Measurements from ENCODE around the gene FHL2. TPM values are rescaled to one million over a fixed set of nuclear protein-coding genes. Genes with fewer than 3 reads are reported as not detected.
A peak's percentile ranks its signal among the peaks of the same experiment; 100 is the strongest.

Gene FHL2
- 100 to 1,000 TPM in 1 of 2 donors, 10 to 100 TPM in 1; 77.6 to 107 TPM for total RNA-seq

- peaks cover 8 to 27% of the 10 kb centered on the region in 2 donors for H3K4me1 ChIP-seq (ENCODE audit: control insufficient read depth in 1 of 2, low read depth in 2 of 2)
- H3K27me3 ChIP-seq (replicated peaks; ENCODE audit: insufficient read depth): no peaks in the 10 kb centered on the region
- peak; percentile 59 for TF ChIP-seq CTCF (IDR thresholded peaks at IDR 0.05)
- peak within 1 kb of the TSS; percentile 99 for H3K4me3 ChIP-seq
- DNase-seq (ENCODE audit: low spot score) (no peak), ATAC-seq (ENCODE audit: insufficient number of reproducible peaks, low FRiP score, low read depth) (peak; percentile 87)
- no peaks in the 10 kb centered on the region for H3K36me3 ChIP-seq
- H3K9me3 ChIP-seq: no peaks in the 10 kb centered on the region
- H3K27ac ChIP-seq: peak within 1 kb of the TSS; percentile 48 to 83
Measured at GRCh38 chr2:105398336-105399206, at the start of gene FHL2. Gene FHL2, minus strand, starts transcription at chr2:105399051. Its CDS starts 12,535 bp downstream, at chr2:105386516.

GRCh38 chr2:105447476-105447875 lies 48.6 kb upstream of the FHL2 start:
- H3K36me3 ChIP-seq: no peaks in the 10 kb centered on the region
- H3K4me3 ChIP-seq: no peak overlapping the region
- no peaks in the 10 kb centered on the region for H3K9me3 ChIP-seq
- no peak for ATAC-seq (ENCODE audit: insufficient number of reproducible peaks, low FRiP score, low read depth)
- no peak for TF ChIP-seq CTCF (IDR thresholded peaks at IDR 0.05)
- no peaks in the 10 kb centered on the region for H3K27me3 ChIP-seq (replicated peaks; ENCODE audit: insufficient read depth)
- H3K27ac ChIP-seq: no peak overlapping the region
- DNase-seq (ENCODE audit: low spot score): no peak
- H3K4me1 ChIP-seq (ENCODE audit: control insufficient read depth in 1 of 2, low read depth in 2 of 2): no peaks in the 10 kb centered on the region

GRCh38 chr2:105446501-105446900 lies 47.6 kb upstream of the FHL2 start:
- no peaks in the 10 kb centered on the region for H3K9me3 ChIP-seq
- DNase-seq (ENCODE audit: low spot score) (no peak), ATAC-seq (ENCODE audit: insufficient number of reproducible peaks, low FRiP score, low read depth) (no peak)
- H3K27me3 ChIP-seq (replicated peaks; ENCODE audit: insufficient read depth): no peaks in the 10 kb centered on the region
- H3K4me3 ChIP-seq: no peak overlapping the region
- TF ChIP-seq CTCF (IDR thresholded peaks at IDR 0.05): no peak
- H3K27ac ChIP-seq: no peak overlapping the region
- H3K36me3 ChIP-seq: no peaks in the 10 kb centered on the region
- no peaks in the 10 kb centered on the region for H3K4me1 ChIP-seq (ENCODE audit: control insufficient read depth in 1 of 2, low read depth in 2 of 2)

GRCh38 chr2:105445976-105446375 lies 47.1 kb upstream of the FHL2 start:
- ATAC-seq (ENCODE audit: insufficient number of reproducible peaks, low FRiP score, low read depth): no peak
- TF ChIP-seq CTCF (IDR thresholded peaks at IDR 0.05): no peak
- DNase-seq (ENCODE audit: low spot score): no peak
- H3K27ac ChIP-seq: no peak overlapping the region
- H3K4me1 ChIP-seq (ENCODE audit: control insufficient read depth in 1 of 2, low read depth in 2 of 2): no peaks in the 10 kb centered on the region
- no peak overlapping the region for H3K4me3 ChIP-seq
- no peaks in the 10 kb centered on the region for H3K9me3 ChIP-seq
- H3K27me3 ChIP-seq (replicated peaks; ENCODE audit: insufficient read depth): no peaks in the 10 kb centered on the region
- H3K36me3 ChIP-seq: no peaks in the 10 kb centered on the region

GRCh38 chr2:105445498-105445897 lies 46.6 kb upstream of the FHL2 start:
- no peaks in the 10 kb centered on the region for H3K4me1 ChIP-seq (ENCODE audit: control insufficient read depth in 1 of 2, low read depth in 2 of 2)
- no peak for TF ChIP-seq CTCF (IDR thresholded peaks at IDR 0.05)
- no peaks in the 10 kb centered on the region for H3K36me3 ChIP-seq
- no peak overlapping the region for H3K4me3 ChIP-seq
- DNase-seq (ENCODE audit: low spot score) (no peak), ATAC-seq (ENCODE audit: insufficient number of reproducible peaks, low FRiP score, low read depth) (no peak)
- no peak overlapping the region for H3K27ac ChIP-seq
- H3K27me3 ChIP-seq (replicated peaks; ENCODE audit: insufficient read depth): no peaks in the 10 kb centered on the region
- no peaks in the 10 kb centered on the region for H3K9me3 ChIP-seq
